ENCODE data around the gene ZNF280A.

DNA sequence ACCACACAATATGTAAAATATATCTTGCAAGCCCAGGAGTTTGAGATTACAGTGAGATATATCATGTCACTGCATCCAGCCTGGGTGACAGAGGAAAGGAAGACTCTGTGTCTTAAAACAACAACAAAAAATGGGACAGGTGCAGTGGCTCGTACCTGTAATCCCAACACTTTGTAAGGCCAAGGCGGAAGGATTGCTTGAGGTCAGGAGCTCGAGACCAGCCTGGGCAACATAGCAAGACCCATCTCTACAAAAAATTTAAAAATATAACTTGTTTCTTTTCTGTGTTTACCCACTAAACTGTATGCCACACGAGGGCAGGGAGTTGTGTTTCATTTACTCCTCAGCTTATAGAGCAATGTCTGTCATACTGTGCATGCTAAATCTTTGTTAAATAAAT lies 3.1 kb downstream of the ZNF280A start:
- no peak for TF ChIP-seq POLR2A (IDR thresholded peaks at IDR 0.05; ENCODE audit: low read length)
- TF ChIP-seq GATA1 (IDR thresholded peaks at IDR 0.05; ENCODE audit: low read depth, low read length): no peak

Measured in erythroblast (primary cell).